Neural cell (in vitro differentiated cells): ENCODE measurements around the gene POU2F3.

Experiments
- CTCF ChIP-seq: fragments of 450-650 bp; IDR thresholded peaks from 2 replicates; pipeline ENCODE4 v1.5.1; 2014; ENCODE audit warnings: antibody characterized with exemption, mild to moderate bottlenecking, moderate library complexity; ENCODE audit not compliant: poor library complexity, severe bottlenecking
- EP300 ChIP-seq: fragments of 450-650 bp; conservative IDR thresholded peaks from 2 replicates; pipeline ENCODE4 v1.6.1; 2014; ENCODE audit warnings: antibody characterized with exemption, mild to moderate bottlenecking, moderate library complexity; ENCODE audit not compliant: poor library complexity, severe bottlenecking
- EZH2 ChIP-seq: fragments of 200-600, 300-800 bp; shearing (Covaris generic), sonication (generic); IDR thresholded peaks from 2 replicates; pipeline ENCODE4 v1.6.1; 2014; ENCODE audit warnings: antibody characterized with exemption, low read length, borderline replicate concordance, mild to moderate bottlenecking; ENCODE audit not compliant: insufficient read depth, poor library complexity, severe bottlenecking
- POLR2AphosphoS5 ChIP-seq: IDR thresholded peaks from 2 replicates; pipeline ENCODE4 v1.6.1; 2012
- REST ChIP-seq: IDR thresholded peaks from 2 replicates; pipeline ENCODE4 v1.6.1; 2012; ENCODE audit warnings: borderline replicate concordance

GRCh38 chr11:120354779-120355178, 114.8 kb downstream of the POU2F3 start:
- TF ChIP-seq REST (no peak), CTCF (no peak), EP300 (no peak), POLR2AphosphoS5 (no peak), EZH2 (no peak)
